HG02763 (cell line): ENCODE data around the gene ING3.
"Not testable (repeated sequence)": the region's sequence is repeated elsewhere in the genome, so short reads cannot be mapped to it uniquely, and the experiment has no call there.

Experiments used
- ATAC-seq: cut with Tn5 transposase; IDR thresholded peaks from one replicate; pipeline ENCODE4 v1.9.1; 2021; ENCODE audit warnings: mild to moderate bottlenecking, moderate library complexity; ENCODE audit not compliant: unreplicated experiment

The ING3 gene

DNA sequence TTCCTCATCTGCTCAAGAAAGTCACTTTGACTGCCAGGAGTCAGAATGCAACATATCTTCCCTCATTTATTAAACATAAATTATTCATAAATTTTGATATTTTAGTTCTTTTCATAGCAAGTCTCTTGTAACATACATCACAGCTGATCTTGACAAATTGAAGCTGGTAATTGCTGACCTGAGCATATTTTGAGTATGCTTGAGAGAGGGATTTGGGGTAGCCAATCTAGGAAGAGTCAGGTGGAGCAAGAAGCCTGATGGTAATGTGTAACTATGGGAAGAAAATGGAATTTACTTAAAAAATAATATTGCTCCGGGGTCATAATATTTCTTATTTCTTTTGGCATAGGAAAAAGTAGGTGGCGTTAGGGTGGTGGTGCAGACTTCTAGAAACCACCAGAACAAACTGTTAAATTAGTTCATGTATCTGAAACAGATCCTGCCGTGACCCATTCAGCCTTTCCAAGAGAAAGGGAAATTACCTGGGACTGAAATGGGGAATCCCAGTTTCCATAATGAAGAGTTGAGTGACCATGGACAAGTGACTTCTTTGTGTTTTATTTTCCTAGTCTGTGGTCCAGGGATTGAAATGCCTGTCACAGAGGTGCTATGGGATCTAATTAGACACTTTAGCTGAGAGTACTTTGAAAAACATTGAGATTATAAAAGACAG, 50.8 kb downstream of the ING3 start:
- no peak for ATAC-seq

DNA sequence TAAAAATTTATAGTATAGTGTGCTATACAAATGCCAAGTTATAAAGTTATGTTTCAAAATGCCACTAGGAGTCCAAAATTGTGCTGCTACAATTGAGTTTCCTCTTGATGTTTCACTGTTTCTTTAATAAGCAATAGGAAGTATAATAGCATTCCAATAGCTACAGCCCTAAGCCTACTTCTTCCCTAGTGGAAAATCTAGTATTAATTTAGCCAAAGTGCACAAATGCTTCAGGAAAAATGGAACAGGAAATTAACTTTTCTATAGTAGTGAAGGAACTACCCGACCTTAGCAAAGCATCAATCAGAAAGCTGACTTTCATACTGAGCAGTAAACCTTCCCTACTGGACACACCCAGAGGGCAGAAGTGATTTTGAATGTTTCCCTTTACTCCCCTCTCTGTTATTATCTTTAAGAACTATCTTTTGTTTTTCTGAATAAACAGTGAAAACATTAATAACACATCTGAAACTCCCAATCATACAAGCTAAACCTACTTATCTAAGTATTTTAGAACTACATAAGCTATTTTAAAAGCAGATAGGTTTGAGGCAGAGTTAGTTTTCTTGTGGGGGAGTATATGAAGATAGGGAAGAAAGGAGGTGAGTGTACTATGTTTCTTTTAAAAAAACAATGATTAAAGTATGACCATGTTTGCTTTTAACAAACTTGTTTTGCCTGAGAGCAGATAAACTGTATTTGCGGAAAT, 51.6 kb downstream of the ING3 start:
- ATAC-seq: no peak

DNA sequence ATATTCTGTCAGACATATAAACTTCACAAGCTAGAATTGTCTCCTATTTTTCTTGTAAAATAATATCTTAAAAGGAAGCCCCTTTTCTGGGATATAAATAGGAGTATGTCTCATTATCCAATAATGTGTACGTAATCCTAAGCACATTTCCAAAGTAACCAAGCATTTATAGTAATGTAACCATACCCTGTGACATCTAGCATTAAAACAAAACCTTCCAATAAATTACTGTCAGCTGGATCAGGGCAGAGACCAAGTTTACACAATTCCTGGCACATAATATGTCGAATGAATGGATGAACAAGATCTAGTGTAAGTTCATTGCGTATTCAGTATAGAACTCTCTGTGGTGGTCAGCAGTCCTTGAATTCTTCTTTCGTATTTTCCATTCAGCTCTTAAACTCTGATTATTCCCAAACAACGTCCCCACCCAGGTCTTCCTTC, 52.2 kb downstream of the ING3 start:
- ATAC-seq: no peak

DNA sequence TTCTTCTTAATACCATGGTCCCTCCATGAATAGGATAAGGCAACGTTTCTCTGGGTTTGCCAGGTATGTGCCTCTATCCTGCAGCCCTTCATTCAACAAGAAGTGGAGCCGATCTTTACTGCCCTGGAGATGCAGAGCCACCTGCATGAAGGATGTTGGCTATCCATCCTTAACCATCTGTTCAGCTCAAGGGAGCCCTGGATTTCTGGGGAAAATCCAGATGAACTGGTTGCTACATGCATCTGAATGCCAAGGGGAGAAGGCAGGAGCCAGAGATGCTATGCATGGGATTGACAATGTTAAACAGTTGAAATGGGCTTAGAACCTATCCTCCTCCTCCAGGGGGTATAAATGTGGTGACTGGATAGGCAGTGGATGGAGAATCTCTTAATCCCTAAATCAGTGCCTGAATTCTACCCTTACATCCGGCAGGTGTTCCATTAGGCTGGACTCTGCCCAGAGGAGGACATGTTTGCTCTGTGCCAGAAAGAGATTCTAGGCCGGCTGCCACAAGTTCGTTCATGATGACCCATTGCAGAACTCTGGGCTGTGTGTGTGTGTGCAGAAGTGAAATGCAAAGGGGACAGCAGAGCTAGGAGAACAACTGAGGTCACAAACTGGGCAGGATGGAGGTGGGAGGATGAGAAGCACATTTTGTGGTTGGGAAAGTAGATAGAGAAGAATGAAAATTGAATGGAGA, 53.6 kb downstream of the ING3 start:
- ATAC-seq: no peak

DNA sequence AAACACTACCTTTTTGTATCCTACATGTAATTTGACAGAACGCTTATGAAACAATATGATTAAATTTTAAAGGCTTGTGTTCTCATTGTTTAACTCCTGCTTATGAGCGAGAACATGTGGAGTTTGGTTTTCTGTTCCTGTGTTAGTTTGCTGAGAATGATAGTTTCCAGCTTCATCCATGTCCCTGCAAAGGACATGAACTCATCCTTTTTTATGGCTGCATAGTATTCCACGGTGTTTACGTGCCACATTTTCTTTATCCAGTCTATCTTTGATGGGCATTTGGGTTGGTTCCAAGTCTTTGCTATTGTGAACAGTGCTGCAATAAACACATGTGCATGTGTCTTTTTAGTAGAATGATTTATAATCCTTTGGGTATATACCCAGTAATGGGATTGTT, 54.5 kb downstream of the ING3 start:
- not testable (repeated sequence) for ATAC-seq

DNA sequence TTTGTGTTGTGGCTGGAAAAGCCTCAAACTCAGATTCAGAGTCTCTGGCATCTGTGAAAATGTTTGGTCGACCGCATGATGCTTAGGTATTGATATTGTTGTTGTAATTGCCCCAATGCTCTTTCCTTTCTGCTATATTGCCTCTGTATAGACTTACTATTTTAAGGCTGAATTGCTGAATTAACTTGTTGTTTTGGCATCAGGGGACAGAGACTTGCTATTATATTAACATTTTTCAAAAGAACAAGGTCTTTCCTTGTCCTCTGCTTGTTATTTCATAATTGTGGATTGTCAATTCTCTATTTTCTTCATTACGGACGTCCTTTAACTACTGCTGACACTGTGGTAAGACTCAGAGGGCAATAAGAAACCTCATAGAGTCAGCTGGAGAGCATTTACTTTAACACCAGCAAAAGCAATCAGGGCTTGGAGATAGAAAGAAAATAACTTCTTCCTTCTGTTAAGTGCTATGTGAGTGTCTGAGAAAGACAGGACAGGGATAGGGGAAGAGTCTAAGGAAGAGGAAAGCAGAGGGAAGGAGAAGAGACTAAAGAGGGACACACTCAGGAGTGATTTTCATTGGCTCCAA, 55.5 kb downstream of the ING3 start:
- ATAC-seq: no peak

DNA sequence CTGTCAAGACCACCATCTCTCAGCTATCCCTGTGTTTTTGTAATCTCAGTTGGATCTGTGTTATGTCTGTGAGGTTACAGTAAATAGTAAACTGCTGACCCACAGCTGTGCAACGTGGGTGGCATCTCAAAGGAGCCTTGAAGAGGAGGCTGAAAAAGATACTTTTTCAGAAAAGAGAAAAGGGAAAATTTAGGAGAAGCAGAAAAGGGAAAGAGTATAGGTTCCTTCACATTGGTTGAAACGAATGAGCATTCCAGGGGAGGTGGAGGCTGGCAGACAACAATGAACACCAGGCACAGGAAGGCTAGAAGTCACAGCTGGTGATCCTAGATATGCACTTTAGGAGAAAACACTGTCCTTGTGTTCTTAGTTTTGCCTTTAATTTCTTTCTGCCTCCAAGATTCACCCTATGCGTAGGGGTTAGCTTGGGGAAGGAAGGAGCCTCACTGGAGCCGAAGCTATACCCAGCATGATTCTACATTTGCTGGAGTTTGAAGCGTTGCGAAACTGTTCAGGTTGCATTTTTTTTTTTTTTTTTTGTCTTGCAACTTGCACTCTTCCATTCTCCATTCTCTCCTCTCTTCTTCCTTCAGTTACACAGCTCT, 56.2 kb downstream of the ING3 start:
- no peak for ATAC-seq

DNA sequence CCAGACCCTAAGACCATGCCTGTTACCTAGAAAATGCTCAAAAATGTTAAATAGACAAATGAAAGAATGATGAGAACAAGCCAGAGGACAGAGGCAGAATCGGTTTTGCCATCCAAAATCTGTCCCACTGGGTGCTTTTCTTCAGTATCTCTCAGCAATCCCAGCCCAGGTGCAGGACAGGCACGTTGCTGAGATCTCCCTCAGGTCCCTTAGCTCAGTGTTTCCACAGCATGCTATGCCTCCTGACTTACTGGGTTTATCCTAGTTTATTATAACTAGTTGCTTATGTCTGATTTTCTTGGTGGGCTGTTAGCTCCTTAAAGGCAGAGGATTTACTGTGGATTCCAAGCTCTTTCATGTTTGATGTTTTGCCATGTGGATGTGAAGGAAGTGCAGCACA, 58.2 kb downstream of the ING3 start:
- no peak for ATAC-seq

DNA sequence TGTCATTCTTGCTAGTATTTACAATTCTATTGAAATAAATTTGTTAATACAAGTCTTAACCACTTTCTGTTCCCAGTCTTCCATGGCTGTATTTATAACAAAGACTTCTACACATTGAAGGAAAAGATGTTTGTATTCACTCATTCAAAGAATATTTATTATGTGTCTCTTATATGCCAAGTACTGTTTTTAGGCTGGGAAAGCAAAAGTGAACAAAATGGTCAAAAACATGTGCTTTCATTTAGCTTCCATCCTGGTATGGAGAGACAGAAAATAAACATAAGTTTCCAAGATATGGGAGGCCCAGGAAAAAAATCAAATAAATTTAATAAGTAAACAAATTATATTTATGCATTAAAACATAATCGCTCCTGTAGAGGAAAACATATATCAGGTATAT, 60.8 kb downstream of the ING3 start:
- ATAC-seq: no peak

DNA sequence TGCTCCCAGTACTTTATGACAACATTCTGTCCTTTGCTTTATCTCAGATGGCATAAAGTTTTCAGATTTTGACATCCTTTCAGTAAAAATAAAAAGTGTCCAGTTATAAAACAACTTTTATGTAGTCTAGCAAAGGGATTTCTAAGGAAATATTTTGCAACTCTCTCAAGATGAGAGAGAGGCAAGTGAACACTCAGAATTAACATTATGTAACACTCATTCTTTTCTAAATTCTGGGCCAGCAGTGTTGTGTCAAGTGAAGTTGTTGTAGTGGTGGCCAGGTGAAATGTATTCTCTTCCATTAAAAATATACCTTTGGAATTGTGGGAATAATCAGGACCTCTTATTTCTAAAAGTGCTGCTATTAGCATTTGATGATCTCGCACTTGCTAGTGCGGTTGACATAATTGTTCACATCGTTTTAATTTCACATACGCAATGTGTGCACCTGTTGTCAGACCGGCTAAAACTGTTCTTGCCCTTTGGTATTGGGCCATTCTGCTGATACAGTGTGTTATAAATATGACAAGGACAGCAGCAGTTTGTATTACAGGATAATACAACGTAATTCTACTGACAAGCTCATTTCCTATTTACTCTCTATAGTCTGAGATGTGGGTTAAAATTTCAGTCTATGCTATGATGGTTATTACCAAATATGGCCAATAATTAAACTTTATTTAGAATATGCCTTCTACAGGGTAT, 61.7 kb downstream of the ING3 start:
- ATAC-seq: no peak

DNA sequence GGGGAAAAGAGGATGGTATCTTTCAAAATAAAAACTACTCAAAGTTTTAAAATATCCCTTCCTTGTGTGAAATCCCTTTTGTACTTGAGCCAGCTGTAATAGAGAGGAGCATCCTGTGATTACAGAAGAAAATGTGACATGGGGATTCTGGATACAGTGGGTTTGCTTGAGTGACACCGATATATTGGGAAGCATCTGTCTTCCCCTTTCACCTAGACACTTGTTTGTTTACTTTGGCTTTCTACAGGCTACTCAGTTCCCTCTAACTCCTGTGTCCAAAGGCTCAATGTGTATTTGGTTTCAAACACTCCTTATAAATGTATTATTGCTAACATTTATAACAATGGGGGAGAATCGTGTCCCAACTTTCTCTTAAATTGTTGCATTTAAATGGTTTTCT, 62.3 kb downstream of the ING3 start:
- no peak for ATAC-seq

DNA sequence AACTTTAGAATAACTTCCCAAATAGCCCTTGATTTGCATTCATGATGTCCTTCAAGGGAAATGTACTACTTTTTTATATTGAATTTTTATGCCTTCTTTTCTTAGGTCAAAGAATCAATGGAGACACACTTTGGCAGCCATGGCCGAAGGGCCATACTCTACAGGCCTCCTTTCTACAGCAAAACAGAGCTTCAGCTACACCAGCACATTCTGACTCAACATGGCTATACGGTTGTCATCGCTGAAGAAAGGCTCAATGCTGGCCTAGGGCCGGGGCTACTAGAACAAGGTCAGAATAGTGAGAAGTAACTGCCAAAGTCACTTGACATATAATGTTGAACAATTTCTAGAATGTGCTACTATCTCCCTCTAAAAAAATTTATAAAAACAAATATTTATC, 65.0 kb downstream of the ING3 start:
- ATAC-seq: no peak

DNA sequence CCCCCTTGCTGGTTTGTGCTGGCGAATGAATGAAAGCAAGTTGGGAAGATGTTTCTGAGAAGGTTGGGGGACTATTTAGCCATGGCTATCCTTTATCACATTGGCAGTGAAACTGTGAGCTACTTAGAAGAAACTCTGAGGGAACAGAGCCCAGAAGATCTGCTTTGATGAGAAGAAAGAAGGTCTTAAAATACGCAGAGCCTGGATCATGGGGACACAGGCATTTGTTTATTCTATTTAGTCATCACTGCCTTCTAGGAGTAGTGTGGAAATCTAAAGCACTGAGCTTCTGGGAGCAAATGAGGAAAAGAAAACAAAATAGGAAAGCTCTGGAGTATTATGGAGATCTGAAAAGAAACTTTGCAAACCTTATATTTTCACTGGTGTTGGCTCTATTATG, 66.4 kb downstream of the ING3 start:
- no peak for ATAC-seq

DNA sequence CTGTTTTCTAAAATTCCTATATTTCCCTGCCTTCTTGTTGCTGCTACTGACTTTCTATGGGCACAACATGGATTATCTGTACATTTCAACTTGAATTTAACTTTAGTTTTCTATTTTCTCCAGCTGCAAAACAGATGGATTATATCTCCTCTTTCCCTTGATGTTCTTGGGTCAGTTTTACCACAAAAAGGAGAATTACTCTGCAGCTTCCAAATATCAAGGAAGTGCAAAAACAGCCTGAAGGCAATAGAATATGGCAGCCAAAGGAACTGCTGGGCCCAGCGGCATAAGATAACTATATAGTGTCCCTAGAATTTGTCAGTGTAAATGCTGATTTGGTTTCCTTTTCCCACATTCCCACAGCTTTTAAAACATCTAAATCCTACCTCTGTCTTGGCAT, 67.0 kb downstream of the ING3 start:
- ATAC-seq: no peak

DNA sequence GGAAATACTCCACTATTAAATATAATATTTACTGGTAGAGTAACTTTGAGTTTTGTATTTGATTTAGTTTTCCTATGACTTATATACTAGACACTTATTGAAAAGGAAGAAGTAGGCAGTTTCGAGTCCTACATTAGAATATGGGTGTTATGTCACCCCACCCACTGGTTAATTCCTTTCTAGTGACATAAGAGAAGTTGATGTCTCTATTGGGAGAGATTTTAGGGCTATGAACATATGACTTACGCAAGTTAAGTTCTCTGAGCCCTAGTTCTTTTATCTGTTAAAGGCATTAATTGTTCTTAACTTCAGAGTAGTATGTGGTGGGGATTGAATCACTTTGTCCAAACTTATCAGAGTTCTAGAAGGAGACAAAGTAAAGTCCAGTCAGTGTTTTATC, 68.4 kb downstream of the ING3 start:
- no peak for ATAC-seq

DNA sequence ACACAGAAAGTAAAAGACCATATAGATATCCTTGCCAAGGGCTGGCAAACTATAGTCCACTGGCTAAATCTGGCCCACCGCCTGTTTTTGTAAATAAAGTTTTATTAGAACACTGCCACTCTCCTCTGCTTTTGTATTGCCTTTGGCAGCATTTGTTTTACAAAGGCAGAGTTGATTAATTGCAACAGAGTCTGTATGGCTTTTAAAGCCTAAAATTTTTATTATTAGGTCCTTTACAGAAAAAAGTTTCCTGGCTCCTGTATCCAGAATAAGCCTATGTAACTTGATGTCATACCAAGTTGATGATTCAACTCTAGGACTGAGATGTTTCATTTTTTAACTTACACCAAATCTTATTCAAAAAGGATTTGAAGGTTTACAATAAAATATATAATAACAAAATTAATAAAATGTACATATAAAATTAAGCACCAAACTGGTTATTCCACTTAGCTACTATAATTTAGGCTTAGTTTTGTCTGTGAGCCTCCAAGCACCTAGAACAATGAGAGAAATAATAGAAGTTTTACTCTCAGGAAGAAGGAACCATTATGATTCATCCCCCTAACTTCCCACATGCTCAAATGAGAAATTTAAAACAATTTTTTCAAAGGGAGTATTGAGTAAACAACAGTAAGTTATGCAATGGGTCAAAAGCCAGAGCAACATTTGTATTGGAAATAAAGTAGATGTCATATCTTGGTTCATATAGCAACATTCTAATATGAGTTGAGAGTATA, 69.8 kb downstream of the ING3 start:
- ATAC-seq: no peak

DNA sequence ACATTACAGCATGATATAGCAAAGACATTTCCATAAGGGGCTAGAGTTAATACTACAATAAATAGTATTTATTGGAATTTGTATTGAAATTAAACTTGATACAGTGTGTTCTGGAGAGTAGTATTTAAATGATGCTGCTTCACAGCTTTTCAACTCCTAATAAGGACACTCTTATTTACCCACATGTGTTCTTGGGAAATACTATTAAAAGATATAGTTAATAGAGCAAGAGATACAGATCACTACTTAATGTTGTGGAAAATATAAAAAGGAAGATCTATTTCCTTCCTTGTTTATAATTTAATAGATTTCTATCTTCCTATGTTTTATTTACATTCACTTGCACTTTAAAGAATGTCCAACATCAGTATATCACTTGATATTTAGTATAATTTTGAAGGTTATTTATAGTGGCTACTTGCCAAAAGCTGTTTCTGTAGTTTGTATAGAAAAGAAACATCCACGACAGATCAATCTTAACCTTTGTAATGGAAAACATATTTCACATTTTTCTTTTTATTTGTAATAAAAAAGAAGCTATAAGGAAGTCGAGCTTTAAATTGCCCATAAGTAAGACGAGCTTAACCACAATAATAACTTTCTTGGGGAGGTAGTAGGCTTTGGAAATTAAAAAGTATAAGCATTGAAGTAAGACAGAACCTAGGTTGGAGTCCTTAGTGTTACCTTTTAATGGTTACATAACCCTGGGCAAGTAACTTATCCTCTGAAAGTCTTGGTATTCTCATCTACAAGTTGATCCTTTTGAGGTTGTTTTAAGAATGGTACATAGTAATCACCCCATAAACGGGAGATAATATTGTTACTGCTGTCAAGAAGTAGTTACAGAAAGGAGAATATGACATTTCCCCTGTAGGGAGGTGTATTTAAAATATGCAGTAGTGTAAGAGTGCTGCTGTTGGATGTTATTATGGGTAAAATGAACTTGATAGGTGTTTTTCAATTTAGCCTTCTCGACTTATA, 70.7 kb downstream of the ING3 start:
- ATAC-seq: no peak

DNA sequence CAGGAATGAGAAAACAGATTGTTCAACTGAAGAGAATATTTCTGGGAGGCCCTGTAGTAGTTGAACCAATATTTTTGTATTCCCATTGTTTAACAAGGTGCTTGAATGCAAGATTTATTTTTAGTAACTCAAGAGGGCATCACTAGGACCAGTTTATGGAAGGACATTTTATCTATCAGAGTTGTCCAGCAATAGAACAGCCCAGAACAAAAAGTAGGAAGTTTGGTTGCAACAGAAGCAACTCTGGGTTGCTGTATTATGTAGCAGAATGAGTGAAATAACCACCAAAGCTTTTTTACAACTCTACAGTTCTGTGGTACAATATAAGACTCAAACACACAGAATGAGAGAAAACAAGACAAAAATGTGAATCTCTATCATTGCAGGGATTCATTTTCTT, 72.6 kb downstream of the ING3 start:
- ATAC-seq: no peak
